Activated CD4-positive, alpha-beta T cell treated with anti-CD3 and anti-CD28 coated beads, Interleukin-2, amount 50 U/mL, for 24 hours (primary cell): ENCODE results near the gene RAD9A.
"Not testable (repeated sequence)": the region's sequence is repeated elsewhere in the genome, so short reads cannot be mapped to it uniquely, and the experiment has no call there.

Experiments used
- DNase-seq, 2 donors: peaks; one replicate each; pipeline ENCODE4 v3.0.0-alpha.2; 2020; ENCODE audit warnings: low read depth in 1 of 2, low spot score in 1 of 2

Gene RAD9A

DNA sequence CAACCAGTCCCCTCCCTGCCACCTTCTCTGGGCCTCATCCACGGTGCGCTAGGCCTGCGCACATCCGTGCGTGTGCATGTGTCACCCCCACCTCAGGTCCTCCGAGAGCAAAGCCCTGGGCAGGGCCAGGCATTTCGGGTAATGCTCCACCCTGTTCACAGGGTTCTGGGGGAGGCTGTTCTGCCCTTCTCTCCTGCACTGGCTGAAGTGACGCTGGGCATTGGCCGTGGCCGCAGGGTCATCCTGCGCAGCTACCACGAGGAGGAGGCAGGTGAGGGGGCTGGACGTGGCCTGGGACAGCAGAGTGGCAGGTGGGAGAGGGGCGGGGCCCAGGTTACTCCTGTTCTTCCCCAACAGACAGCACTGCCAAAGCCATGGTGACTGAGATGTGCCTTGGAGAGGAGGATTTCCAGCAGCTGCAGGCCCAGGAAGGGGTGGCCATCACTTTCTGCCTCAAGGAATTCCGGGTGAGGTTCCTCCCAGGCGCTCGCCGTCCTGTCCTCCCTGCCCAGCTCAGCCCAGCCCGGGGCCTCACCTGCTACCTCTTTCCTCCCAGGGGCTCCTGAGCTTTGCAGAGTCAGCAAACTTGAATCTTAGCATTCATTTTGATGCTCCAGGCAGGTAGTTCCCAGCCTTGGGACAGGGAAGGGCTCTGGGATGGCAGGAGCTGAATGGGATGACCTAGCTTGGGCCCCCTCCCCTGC lies 3.9 kb downstream of the RAD9A start:
- no peak for DNase-seq

- DNase-seq = no peak
Observed at GRCh38 chr11:67396259-67396581, 4.4 kb downstream of the RAD9A start.

GRCh38 chr11:67396587-67397389 lies 5.0 kb downstream of the RAD9A start:
- DNase-seq = no peak

GRCh38 chr11:67397536-67397935 lies 5.8 kb downstream of the RAD9A start:
- no peak for DNase-seq

DNA sequence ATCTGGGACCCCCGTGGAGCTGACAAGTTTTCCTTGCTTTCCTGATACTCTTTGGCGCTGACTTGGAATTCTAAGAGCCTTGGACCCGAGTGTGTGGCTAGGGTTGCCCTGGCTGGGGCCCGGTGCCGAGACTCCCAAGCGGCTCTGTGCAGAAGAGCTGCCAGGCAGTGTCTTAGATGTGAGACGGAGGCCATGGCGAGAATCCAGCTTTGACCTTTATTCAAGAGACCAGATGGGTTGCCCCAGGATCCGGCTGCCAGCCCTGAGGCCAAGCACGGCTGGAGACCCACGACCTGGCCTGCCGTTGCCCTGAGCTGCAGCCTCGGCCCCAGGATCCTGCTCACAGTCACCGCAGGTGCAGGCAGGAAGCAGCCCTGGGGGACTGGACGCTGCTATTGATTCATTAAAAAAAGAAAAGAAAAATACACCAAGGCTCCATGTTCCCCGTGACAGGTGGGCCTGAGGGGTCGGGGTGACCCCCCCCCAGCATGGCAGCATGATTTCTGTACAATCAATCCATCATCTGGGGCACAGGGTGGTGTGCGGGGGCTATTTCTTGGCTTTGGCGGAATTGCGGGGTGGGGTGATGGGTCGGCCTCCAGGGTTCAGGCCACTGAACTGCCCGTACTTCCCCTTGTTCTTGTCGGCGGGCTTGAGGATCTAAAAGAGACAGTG lies 6.3 kb downstream of the RAD9A start:
- no peak for DNase-seq

- DNase-seq = no peak
Observed at GRCh38 chr11:67398661-67399563, 7.1 kb downstream of the RAD9A start.

- DNase-seq = no peak
Observed at GRCh38 chr11:67400251-67400941, 8.6 kb downstream of the RAD9A start.

GRCh38 chr11:67400942-67401494 lies 9.2 kb downstream of the RAD9A start:
- no peak for DNase-seq

DNA sequence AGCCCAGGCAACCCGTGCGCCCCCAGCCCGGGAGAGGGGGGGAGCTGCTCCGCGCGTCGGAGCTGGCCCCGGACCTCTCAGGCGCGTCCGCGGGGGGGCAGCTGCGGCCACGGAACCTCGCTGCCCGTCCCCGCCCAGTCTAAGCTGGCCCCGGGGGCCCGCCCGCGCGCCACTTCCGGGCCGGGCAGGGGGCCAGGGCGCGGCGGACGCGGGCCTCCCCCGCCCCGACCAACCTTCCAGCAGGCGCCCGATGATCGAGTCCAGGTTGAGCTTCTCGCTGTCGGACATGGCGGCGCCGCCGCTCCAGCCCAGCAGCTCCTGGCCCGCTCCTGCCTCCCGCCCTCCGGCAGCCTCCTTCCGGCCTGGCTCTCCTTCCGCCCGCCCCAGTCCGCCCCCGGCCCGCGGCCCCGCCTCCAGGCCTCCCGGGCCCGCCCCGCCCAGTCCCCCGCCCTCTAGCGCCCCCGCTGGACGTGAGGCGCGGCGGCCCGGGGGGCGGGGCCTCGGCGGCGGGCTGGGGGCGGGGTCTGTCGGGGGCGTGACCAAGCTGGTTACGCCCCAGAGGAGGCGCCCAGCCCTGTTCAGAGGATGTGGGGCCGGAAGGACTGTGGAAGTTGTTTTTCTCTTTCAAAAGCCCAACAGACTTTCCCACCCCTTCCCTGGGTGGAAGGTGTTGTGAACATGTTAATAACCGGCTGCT lies 9.9 kb downstream of the RAD9A start, which contains the start of gene PPP1CA:
Gene PPP1CA, minus strand, starts transcription at position 364 of the 697 bp plus-strand sequence. Its CDS starts 76 bp downstream, at position 288.
- peak; percentile 85 to 94 for DNase-seq

DNA sequence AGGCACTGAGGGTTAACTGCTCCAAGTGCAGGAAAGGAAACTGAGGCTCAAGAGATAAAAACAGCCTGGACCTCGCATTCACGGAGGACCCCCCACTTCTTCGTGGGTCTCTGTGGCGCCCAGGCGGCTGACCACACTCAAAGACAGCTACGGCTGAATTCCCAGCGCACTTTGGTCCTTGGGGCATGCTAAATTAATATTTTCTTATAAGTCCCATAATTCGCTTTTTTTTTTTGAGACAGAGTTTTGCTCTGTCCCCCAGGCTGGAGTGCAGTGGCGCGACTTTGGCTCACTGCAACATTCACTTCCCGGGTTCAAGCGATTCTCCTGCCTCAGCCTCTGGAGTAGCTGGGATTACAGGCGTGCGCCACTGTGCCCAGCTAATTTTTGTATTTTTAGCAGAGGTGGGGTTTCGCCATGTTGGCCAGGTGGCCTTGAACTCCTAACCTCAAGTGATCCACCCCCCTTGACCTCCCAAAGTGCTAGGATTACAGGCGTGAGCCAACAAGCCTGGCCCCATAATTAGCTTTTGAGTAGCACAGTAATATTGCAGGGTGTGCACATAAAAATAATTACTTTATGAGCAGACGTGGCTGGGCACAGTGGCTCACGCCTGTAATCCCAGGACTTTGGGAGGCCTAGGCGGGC lies 10.5 kb downstream of the RAD9A start:
- not testable (repeated sequence) for DNase-seq

GRCh38 chr11:67403085-67403484 lies 11.3 kb downstream of the RAD9A start:
- not testable (repeated sequence) for DNase-seq

DNA sequence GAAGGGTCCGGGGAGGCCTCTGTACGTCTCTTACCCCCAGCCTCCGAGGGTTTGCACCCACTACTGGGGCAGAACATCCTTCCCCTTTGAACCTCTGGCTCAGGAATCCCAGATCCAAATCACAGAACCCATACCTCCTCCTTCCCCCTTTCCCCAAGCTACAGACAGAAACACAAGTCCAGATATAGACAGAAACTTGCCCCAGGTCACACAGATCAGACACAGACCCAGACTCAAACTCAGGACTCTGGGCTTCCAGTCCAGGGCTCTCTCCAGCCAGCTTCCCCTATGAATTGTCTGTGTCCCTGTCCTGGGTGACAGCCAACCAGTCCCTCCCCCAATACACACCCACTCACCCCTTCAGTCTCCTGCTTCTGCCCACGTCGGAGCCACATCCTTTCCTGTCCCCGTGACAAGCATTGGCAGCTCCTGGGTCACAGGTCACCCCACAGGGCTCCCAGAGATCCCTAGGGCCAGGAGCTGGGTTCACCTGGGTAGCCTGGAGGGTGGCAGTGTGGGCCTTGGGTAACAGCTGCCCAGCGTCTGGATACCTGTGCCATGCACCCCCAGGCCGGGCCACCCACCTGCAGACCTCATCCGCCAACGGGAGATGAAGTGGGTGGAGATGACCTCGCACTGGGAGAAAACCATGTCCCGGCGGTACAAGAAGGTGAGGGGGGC lies 12.9 kb downstream of the RAD9A start:
- no peak for DNase-seq

GRCh38 chr11:67405196-67405567 lies 13.4 kb downstream of the RAD9A start:
- no peak for DNase-seq

DNA sequence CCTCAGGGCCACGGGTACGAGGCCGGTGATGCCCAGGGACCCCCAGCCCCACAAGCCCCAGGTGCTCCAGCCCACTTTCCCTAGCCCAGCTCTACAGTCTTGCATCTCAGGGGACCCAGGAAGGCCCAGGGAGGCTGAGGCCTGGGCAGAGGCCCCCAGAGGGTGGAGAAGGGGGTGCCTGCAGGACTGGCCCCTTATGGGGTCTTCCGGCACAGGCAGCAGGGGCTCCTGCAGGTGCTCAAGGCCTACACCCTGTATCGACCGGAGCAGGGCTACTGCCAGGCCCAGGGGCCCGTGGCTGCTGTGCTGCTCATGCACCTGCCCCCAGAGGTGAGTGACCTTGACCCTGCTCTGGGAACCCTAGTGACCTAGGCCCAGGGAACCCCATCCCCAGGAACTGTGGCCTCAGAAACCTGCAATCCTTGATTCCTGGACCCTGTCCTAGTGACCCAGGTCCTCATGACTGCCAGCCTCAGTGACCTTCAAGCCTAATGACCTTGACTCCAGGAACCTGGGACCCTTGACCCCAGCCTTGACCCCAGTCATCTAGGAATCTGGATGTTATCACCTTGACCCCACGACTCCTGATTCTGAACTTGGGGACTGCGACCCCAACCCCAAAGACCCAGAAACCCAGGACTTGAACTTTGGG lies 14.0 kb downstream of the RAD9A start:
- DNase-seq = no peak

DNA sequence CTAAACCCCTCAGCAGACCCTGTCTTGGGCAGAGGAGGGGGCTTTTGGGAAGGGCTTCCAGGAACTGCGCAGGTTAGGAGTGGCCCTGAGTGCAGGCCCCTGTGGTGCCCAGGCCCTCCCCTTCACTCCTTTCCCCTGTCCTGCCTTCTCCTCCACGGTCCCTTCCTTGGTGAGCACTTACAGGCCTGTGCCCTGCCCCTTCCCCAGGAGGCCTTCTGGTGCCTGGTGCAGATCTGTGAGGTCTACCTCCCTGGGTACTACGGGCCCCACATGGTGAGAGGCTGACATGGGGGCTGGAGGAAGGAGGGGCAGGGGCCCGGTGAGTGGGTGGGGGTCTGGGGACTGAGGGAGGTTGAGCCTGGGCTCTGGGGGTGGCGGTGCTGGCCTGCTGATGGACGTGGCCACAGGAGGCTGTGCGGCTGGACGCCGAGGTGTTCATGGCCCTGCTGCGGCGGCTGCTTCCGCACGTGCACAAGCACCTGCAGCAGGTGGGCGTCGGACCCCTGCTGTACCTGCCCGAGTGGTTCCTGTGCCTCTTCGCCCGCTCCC lies 14.7 kb downstream of the RAD9A start:
- DNase-seq = no peak

GRCh38 chr11:67406969-67407687 lies 15.3 kb downstream of the RAD9A start:
- DNase-seq = no peak

GRCh38 chr11:67407688-67408163 lies 15.9 kb downstream of the RAD9A start:
- no peak for DNase-seq
